CD14-positive monocyte (primary cell): ENCODE measurements around the gene ELN. TPM values are rescaled to one million over a fixed set of nuclear protein-coding genes. Genes with fewer than 3 reads are reported as not detected.

Experiments
- DNase-seq, 3 donors: peaks; one replicate each; pipeline ENCODE4 v3.0.0-alpha.2; 2011 to 2022
- H2AFZ ChIP-seq: 2 replicates; pipeline ENCODE4 v1.6.0; 2012; ENCODE audit warnings: mild to moderate bottlenecking, low read depth, low read length, inconsistent platforms; ENCODE audit not compliant: insufficient read depth, poor library complexity, severe bottlenecking
- H3K27ac ChIP-seq, 2 donors: 1 replicate in 1 of 2; 2 replicates in 1 of 2; pipeline ENCODE4 v1.5.1; 2012 to 2013; ENCODE audit warnings: low read length in 2 of 2, control low read depth in 1 of 2, inconsistent platforms in 1 of 2, low read depth in 1 of 2, mild to moderate bottlenecking in 1 of 2
- H3K27me3 ChIP-seq, 2 donors: one replicate each; pipeline versions ENCODE4 v1.6.0 to v1.6.1; 2011 to 2013; ENCODE audit warnings: low read length in 2 of 2; ENCODE audit not compliant: control insufficient read depth in 2 of 2, insufficient read depth in 2 of 2
- H3K36me3 ChIP-seq, 2 donors: replicated peaks in 1 of 2; 1 replicate in 1 of 2; 2 replicates in 1 of 2; pipeline versions ENCODE4 v1.5.1 to v1.6.1; 2012 to 2013; ENCODE audit warnings: low read length in 2 of 2, control low read depth in 1 of 2, inconsistent platforms in 1 of 2, mild to moderate bottlenecking in 1 of 2; ENCODE audit not compliant: insufficient read depth in 2 of 2, control insufficient read depth in 1 of 2
- H3K4me1 ChIP-seq, 2 donors: 1 replicate in 1 of 2; 2 replicates in 1 of 2; pipeline versions ENCODE4 v1.5.1 to v1.6.1; 2012 to 2013; ENCODE audit warnings: low read length in 2 of 2, control low read depth in 1 of 2, inconsistent platforms in 1 of 2, mild to moderate bottlenecking in 1 of 2, moderate library complexity in 1 of 2; ENCODE audit not compliant: insufficient read depth in 2 of 2, control insufficient read depth in 1 of 2
- H3K4me2 ChIP-seq: replicated peaks from 2 replicates; pipeline ENCODE3; 2012; ENCODE audit warnings: low read length, moderate library complexity, mild to moderate bottlenecking; ENCODE audit not compliant: poor library complexity, severe bottlenecking; ENCODE audit errors: extremely low read depth
- H3K4me3 ChIP-seq, 3 experiments: fragments of 200-600 bp in 1 of 3; sonication (generic) in 1 of 3; replicated peaks in 1 of 3; 1 replicate in 2 of 3; 2 replicates in 1 of 3; pipeline ENCODE4 v1.5.1; 2011 to 2013; ENCODE audit warnings: low read length in 3 of 3, mild to moderate bottlenecking in 3 of 3, control low read depth in 2 of 3, low read depth in 2 of 3, inconsistent platforms in 1 of 3, moderate library complexity in 1 of 3
- H3K79me2 ChIP-seq: 2 replicates; pipeline ENCODE4 v1.6.0; 2012; ENCODE audit warnings: mild to moderate bottlenecking, control low read depth, inconsistent platforms, low read length, moderate library complexity; ENCODE audit not compliant: insufficient read depth
- H3K9ac ChIP-seq: 2 replicates; pipeline ENCODE4 v1.6.0; 2017; ENCODE audit warnings: low read length, mild to moderate bottlenecking; ENCODE audit not compliant: insufficient read depth, poor library complexity, severe bottlenecking
- H3K9me3 ChIP-seq, 2 donors: replicated peaks in 1 of 2; 1 replicate in 1 of 2; 2 replicates in 1 of 2; pipeline versions ENCODE4 v1.5.1 to v1.6.1; 2012 to 2013; ENCODE audit warnings: low read length in 2 of 2, control low read depth in 1 of 2; ENCODE audit not compliant: control insufficient read depth in 1 of 2, insufficient read depth in 1 of 2
- H4K20me1 ChIP-seq: 2 replicates; pipeline ENCODE4 v1.6.0; 2012; ENCODE audit warnings: mild to moderate bottlenecking, low read length, control low read depth, moderate library complexity; ENCODE audit not compliant: insufficient read depth
- H3K27ac Mint-ChIP-seq, 7 donors: one replicate each; pipeline ENCODE4 v1.8.0; 2020; ENCODE audit warnings: mild to moderate bottlenecking in 7 of 7, mixed read lengths in 7 of 7, moderate library complexity in 6 of 7, inconsistent platforms in 2 of 7
- H3K27me3 Mint-ChIP-seq, 3 donors: one replicate each; pipeline ENCODE4 v1.8.0; 2021 to 2022; ENCODE audit warnings: low read depth in 3 of 3, mild to moderate bottlenecking in 3 of 3, mixed read lengths in 3 of 3, moderate library complexity in 3 of 3, inconsistent platforms in 1 of 3
- H3K36me3 Mint-ChIP-seq, 2 donors: one replicate each; pipeline ENCODE4 v1.8.0; 2020; ENCODE audit warnings: mixed read lengths in 2 of 2, inconsistent platforms in 1 of 2, mild to moderate bottlenecking in 1 of 2
- H3K4me1 Mint-ChIP-seq: one replicate; pipeline ENCODE4 v1.8.0; 2020; ENCODE audit warnings: mild to moderate bottlenecking, mixed read lengths
- H3K4me3 Mint-ChIP-seq, 2 donors: one replicate each; pipeline ENCODE4 v1.8.0; 2020; ENCODE audit warnings: mild to moderate bottlenecking in 2 of 2, mixed read lengths in 2 of 2, moderate library complexity in 1 of 2
- H3K9me3 Mint-ChIP-seq, 7 donors: one replicate each; pipeline ENCODE4 v1.8.0; 2020 to 2022; ENCODE audit warnings: mixed read lengths in 7 of 7, mild to moderate bottlenecking in 6 of 7, moderate library complexity in 6 of 7, inconsistent platforms in 2 of 7
- CTCF ChIP-seq: fragments of 200-600 bp; IDR thresholded peaks from one replicate; pipeline ENCODE4 v1.8.0; 2022; ENCODE audit warnings: antibody characterized with exemption, mild to moderate bottlenecking
- WGBS: methylation state at CpG from one replicate; pipeline ENCODE4 v1.1.5; 2013; ENCODE audit warnings: missing lambda C conversion rate; ENCODE audit not compliant: insufficient coverage; 5-methylcytosine and 5-hydroxymethylcytosine counted together
- intact Hi-C, 2 donors: fragments of 100-400 bp; cut with micrococcal nuclease; formaldehyde crosslinking; loops; one replicate each; pipeline versions ENCODE4 v1.15.0 to v1.15.1; 2023
- polyA plus RNA-seq, 3 donors: library from polyadenylated mRNA; depleted of rRNA in 1 of 3; unstranded in 2 of 3; stranded (reverse) in 1 of 3; fragments of 300-500 nt in 2 of 3; fragments of >200 nt in 1 of 3; fragmentation: Illumina TruSeq in 2 of 3; gene quantifications; 1 replicate in 2 of 3; 2 replicates in 1 of 3; pipeline ENCODE4 v1.2.3, GENCODE V29; 2012 to 2021

The ELN gene
- polyA plus RNA-seq, 3 donors, result not detected

- Mint-ChIP-seq H3K36me3 (no peaks in the 10 kb centered on the region), H3K9me3 (peaks cover 0 to 3% (median 0%) of the 10 kb centered on the region in 7 donors), H3K27me3 (peaks cover 29 to 54% (median 42%) of the 10 kb centered on the region in 3 donors), H3K4me3 (no peak overlapping the region), H3K27ac (no peak overlapping the region), H3K4me1 (peaks cover 4% of the 10 kb centered on the region)
- Histone ChIP-seq H3K9ac (no peak overlapping the region), H3K79me2 (no peaks in the 10 kb centered on the region), H4K20me1 (no peaks in the 10 kb centered on the region), H2AFZ (no peak overlapping the region), H3K27ac (no peak overlapping the region), H3K27me3 (peaks cover 16 to 27% of the 10 kb centered on the region in 2 donors), H3K4me1 (peaks cover 2 to 11% of the 10 kb centered on the region in 2 donors), H3K36me3 (no peaks in the 10 kb centered on the region), H3K4me3 (no peak overlapping the region), H3K9me3 (no peaks in the 10 kb centered on the region), H3K4me2 (no peak overlapping the region)
- no peak for TF ChIP-seq CTCF
- no peak for DNase-seq
- intact Hi-C loops, result loop anchor here in 1 of 2 donors (10.0 kb wide), 1 partner anchor 218 kb away; no protein-coding TSS in a partner anchor
- WGBS, result 45% methylated on average over 11 of the region's 12 CpGs
Observed at GRCh38 chr7:74023092-74023536, 4.9 kb upstream of the ELN start.

- no peak for DNase-seq
- Mint-ChIP-seq H3K4me3 (peak overlapping the region in 1 of 2 donors; percentile 42), H3K36me3 (no peaks in the 10 kb centered on the region), H3K9me3 (peaks cover 0 to 5% (median 0%) of the 10 kb centered on the region in 7 donors), H3K27me3 (peaks cover 32 to 59% (median 47%) of the 10 kb centered on the region in 3 donors), H3K27ac (peak overlapping the region in 1 of 7 donors; percentile 33), H3K4me1 (peaks cover 4% of the 10 kb centered on the region)
- no peak overlapping the region for H3K27ac ChIP-seq
- no peaks in the 10 kb centered on the region for H3K79me2 ChIP-seq
- H3K9ac ChIP-seq, result no peak overlapping the region
- peaks cover 0 to 5% of the 10 kb centered on the region in 2 donors for H3K9me3 ChIP-seq
- H2AFZ ChIP-seq, result no peak overlapping the region
- WGBS, result 85% methylated on average over 11 of the region's 11 CpGs
- no peaks in the 10 kb centered on the region for H3K36me3 ChIP-seq
- no peak overlapping the region for H3K4me2 ChIP-seq
- intact Hi-C loops, result loop anchor here in 1 of 2 donors (10.0 kb wide), 1 partner anchor 219 kb away; no protein-coding TSS in a partner anchor
- H4K20me1 ChIP-seq, result no peaks in the 10 kb centered on the region
- peaks cover 2 to 14% of the 10 kb centered on the region in 2 donors for H3K4me1 ChIP-seq
- TF ChIP-seq CTCF, result no peak
- peaks cover 22 to 33% of the 10 kb centered on the region in 2 donors for H3K27me3 ChIP-seq
- H3K4me3 ChIP-seq, result no peak overlapping the region
Observed at GRCh38 chr7:74023786-74024185, 4.2 kb upstream of the ELN start.
